Type B pancreatic cell (in vitro differentiated cells): ENCODE results near the gene CABLES1. TPM values are rescaled to one million over a fixed set of nuclear protein-coding genes. Genes with fewer than 3 reads are reported as not detected.

Experiments
- DNase-seq: peaks from one replicate; pipeline ENCODE4 v3.0.0; 2021; ENCODE audit warnings: mixed read lengths; ENCODE audit not compliant: unreplicated experiment; ENCODE audit errors: extremely low spot score
- H3K27ac Mint-ChIP-seq: 2 replicates; pipeline ENCODE4 v1.8.0; 2021; ENCODE audit warnings: mild to moderate bottlenecking, mixed read lengths
- H3K27me3 Mint-ChIP-seq: 2 replicates; pipeline ENCODE4 v1.8.0; 2021; ENCODE audit warnings: mixed read lengths
- H3K36me3 Mint-ChIP-seq: 2 replicates; pipeline ENCODE4 v1.8.0; 2021; ENCODE audit warnings: mixed read lengths
- H3K4me1 Mint-ChIP-seq: one replicate; pipeline ENCODE4 v1.8.0; 2021; ENCODE audit warnings: mixed read lengths; ENCODE audit not compliant: unreplicated experiment
- H3K4me3 Mint-ChIP-seq: 2 replicates; pipeline ENCODE4 v1.8.0; 2021; ENCODE audit warnings: mild to moderate bottlenecking, mixed read lengths
- H3K9me3 Mint-ChIP-seq: 2 replicates; pipeline ENCODE4 v1.8.0; 2021; ENCODE audit warnings: mixed read lengths
- CTCF ChIP-seq: fragments of 200-600 bp; sonication (generic); conservative IDR thresholded peaks from 2 replicates; pipeline ENCODE4 v1.5.0; 2021; ENCODE audit warnings: antibody characterized with exemption, mild to moderate bottlenecking
- total RNA-seq: library from RNA; stranded (reverse); gene quantifications from 2 replicates; pipeline ENCODE4 v1.2.1, GENCODE V29; 2021; ENCODE audit warnings: low replicate concordance

The CABLES1 gene
- total RNA-seq, 1 donor from 2014 or later, result 11.4 TPM

GRCh38 chr18:23177433-23178072, 42.3 kb downstream of the CABLES1 start:
- no peak overlapping the region for H3K4me3 Mint-ChIP-seq
- no peak overlapping the region for H3K27ac Mint-ChIP-seq
- H3K4me1 Mint-ChIP-seq, result peaks cover 5% of the 10 kb centered on the region
- TF ChIP-seq CTCF, result no peak
- no peaks in the 10 kb centered on the region for H3K9me3 Mint-ChIP-seq
- no peak for DNase-seq
- peaks cover 6% of the 10 kb centered on the region for H3K36me3 Mint-ChIP-seq
- no peaks in the 10 kb centered on the region for H3K27me3 Mint-ChIP-seq

- Mint-ChIP-seq H3K27me3 (no peaks in the 10 kb centered on the region), H3K4me3 (no peak overlapping the region), H3K4me1 (peaks cover 8% of the 10 kb centered on the region), H3K27ac (no peak overlapping the region), H3K9me3 (no peaks in the 10 kb centered on the region), H3K36me3 (peaks cover 6% of the 10 kb centered on the region)
- TF ChIP-seq CTCF, result no peak
- no peak for DNase-seq
Observed at GRCh38 chr18:23178201-23178600, 42.9 kb downstream of the CABLES1 start.

- Mint-ChIP-seq H3K9me3 (no peaks in the 10 kb centered on the region), H3K36me3 (peaks cover 6% of the 10 kb centered on the region), H3K4me3 (no peak overlapping the region), H3K4me1 (peaks cover 12% of the 10 kb centered on the region), H3K27me3 (no peaks in the 10 kb centered on the region), H3K27ac (no peak overlapping the region)
- no peak for DNase-seq
- no peak for TF ChIP-seq CTCF
Observed at GRCh38 chr18:23178661-23179081, 43.4 kb downstream of the CABLES1 start.

- no peak overlapping the region for H3K27ac Mint-ChIP-seq
- DNase-seq, result no peak
- H3K36me3 Mint-ChIP-seq, result peaks cover 6% of the 10 kb centered on the region
- peaks cover 12% of the 10 kb centered on the region for H3K4me1 Mint-ChIP-seq
- TF ChIP-seq CTCF, result no peak
- no peaks in the 10 kb centered on the region for H3K27me3 Mint-ChIP-seq
- no peak overlapping the region for H3K4me3 Mint-ChIP-seq
- H3K9me3 Mint-ChIP-seq, result no peaks in the 10 kb centered on the region
Observed at GRCh38 chr18:23179416-23179815, 44.1 kb downstream of the CABLES1 start.

- no peak for TF ChIP-seq CTCF
- H3K4me3 Mint-ChIP-seq, result no peak overlapping the region
- no peak overlapping the region for H3K27ac Mint-ChIP-seq
- H3K9me3 Mint-ChIP-seq, result no peaks in the 10 kb centered on the region
- peaks cover 6% of the 10 kb centered on the region for H3K36me3 Mint-ChIP-seq
- no peaks in the 10 kb centered on the region for H3K27me3 Mint-ChIP-seq
- peaks cover 18% of the 10 kb centered on the region for H3K4me1 Mint-ChIP-seq
- DNase-seq, result no peak
Observed at GRCh38 chr18:23181547-23181946, 46.3 kb downstream of the CABLES1 start.
